Measurements from ENCODE around the gene HS3ST5.

DNA sequence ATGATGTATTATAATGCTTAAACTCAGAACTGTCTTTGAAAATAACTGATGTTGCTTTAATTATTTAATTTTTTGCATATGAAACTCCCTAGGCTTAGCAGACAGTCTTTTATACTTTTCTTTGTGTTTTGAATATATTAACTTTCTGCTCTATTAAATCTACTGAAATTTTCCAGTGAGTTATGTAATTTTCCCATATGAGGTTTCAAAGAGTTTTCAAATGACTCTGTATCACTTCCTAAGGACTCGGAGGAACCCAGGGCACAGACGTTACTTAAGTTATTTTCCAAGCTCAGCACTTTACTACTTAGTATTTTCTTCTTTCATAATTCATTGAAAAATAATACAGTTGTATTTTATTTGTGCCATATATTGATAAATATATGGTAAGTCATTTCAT lies 122.6 kb downstream of the HS3ST5 start:
- TF ChIP-seq, protein P1, sequence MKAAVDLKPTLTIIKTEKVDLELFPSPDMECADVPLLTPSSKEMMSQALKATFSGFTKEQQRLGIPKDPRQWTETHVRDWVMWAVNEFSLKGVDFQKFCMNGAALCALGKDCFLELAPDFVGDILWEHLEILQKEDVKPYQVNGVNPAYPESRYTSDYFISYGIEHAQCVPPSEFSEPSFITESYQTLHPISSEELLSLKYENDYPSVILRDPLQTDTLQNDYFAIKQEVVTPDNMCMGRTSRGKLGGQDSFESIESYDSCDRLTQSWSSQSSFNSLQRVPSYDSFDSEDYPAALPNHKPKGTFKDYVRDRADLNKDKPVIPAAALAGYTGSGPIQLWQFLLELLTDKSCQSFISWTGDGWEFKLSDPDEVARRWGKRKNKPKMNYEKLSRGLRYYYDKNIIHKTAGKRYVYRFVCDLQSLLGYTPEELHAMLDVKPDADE (IDR thresholded peaks at IDR 0.05) = no peak
- TF ChIP-seq, protein P2, sequence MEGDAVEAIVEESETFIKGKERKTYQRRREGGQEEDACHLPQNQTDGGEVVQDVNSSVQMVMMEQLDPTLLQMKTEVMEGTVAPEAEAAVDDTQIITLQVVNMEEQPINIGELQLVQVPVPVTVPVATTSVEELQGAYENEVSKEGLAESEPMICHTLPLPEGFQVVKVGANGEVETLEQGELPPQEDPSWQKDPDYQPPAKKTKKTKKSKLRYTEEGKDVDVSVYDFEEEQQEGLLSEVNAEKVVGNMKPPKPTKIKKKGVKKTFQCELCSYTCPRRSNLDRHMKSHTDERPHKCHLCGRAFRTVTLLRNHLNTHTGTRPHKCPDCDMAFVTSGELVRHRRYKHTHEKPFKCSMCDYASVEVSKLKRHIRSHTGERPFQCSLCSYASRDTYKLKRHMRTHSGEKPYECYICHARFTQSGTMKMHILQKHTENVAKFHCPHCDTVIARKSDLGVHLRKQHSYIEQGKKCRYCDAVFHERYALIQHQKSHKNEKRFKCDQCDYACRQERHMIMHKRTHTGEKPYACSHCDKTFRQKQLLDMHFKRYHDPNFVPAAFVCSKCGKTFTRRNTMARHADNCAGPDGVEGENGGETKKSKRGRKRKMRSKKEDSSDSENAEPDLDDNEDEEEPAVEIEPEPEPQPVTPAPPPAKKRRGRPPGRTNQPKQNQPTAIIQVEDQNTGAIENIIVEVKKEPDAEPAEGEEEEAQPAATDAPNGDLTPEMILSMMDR (conservative IDR thresholded peaks at IDR 0.05; ENCODE audit: low read depth in 2 of 2) = no peak
- TF ChIP-seq ZNF331 (CRISPR knock-in tag; IDR thresholded peaks at IDR 0.05; ENCODE audit: low read depth) (no peak), POLR2AphosphoS5 (IDR thresholded peaks at IDR 0.05; ENCODE audit: low read depth) (no peak), CREB1 (CRISPR knock-in tag; IDR thresholded peaks at IDR 0.05; ENCODE audit: low read depth) (no peak), EZH2 (IDR thresholded peaks at IDR 0.05; ENCODE audit: low read depth, unreplicated experiment) (no peak)
- TF ChIP-seq, protein P3, sequence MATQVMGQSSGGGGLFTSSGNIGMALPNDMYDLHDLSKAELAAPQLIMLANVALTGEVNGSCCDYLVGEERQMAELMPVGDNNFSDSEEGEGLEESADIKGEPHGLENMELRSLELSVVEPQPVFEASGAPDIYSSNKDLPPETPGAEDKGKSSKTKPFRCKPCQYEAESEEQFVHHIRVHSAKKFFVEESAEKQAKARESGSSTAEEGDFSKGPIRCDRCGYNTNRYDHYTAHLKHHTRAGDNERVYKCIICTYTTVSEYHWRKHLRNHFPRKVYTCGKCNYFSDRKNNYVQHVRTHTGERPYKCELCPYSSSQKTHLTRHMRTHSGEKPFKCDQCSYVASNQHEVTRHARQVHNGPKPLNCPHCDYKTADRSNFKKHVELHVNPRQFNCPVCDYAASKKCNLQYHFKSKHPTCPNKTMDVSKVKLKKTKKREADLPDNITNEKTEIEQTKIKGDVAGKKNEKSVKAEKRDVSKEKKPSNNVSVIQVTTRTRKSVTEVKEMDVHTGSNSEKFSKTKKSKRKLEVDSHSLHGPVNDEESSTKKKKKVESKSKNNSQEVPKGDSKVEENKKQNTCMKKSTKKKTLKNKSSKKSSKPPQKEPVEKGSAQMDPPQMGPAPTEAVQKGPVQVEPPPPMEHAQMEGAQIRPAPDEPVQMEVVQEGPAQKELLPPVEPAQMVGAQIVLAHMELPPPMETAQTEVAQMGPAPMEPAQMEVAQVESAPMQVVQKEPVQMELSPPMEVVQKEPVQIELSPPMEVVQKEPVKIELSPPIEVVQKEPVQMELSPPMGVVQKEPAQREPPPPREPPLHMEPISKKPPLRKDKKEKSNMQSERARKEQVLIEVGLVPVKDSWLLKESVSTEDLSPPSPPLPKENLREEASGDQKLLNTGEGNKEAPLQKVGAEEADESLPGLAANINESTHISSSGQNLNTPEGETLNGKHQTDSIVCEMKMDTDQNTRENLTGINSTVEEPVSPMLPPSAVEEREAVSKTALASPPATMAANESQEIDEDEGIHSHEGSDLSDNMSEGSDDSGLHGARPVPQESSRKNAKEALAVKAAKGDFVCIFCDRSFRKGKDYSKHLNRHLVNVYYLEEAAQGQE (IDR thresholded peaks at IDR 0.05; ENCODE audit: unreplicated experiment) = no peak

Data from GM23338 (cell line).